ENCODE data around the gene PPM1F.
A peak's percentile ranks its signal among the peaks of the same experiment; 100 is the strongest.

The PPM1F gene

DNA sequence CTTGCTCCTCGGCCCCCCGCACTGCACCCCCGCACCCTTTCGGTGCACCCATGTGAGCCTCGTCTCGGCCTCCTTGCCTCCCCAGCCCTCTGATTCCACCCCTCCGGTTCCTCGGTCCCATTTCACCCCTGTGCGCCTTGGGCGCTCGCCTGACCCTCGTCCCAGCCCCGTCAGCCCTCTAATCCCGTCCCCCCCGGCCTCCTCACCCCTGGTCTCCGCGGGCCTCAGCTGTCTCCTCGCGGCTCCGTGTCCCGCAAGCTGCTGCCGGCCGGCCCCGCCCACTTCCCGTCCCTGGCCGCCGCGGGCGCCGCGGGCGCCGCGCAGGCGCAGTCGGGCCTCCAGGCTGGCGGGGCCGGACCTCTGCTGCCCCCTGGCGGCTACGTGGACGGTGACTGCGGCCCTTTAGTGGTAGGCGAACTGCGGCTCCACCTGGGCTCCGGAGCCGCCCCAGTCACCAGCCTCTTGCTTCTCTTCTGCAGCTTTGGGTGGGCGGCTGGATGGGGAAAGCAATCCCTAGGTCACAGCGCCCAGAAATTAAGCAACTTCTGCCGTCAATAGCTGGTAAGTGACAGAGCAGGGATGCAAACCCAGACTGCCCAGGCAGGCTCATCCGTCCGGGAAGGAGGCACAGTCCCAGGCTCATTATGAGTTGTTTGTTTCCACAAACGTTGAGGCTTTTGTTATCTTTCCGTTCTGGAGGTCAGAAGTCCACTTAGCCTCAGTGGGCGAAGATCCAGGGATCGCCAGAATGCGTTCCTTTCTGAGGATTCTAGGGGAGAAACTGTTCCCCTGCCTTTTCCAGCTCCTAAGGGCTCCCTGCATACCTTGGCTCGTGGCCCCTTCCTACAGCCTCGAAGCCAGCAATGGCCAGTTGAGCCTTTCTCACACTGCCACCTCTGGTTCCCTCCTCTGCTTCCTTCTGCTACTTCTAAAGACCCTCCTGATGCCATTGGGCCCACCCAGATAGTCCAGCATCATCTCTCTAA is at the start of gene PPM1F:
Gene PPM1F, minus strand, starts transcription at position 263 of the 986 bp plus-strand sequence. CDS start 6,800 bp downstream, outside the sequence.
- no peak for TF ChIP-seq ZNF274 (IDR thresholded peaks at IDR 0.05; ENCODE audit: low read depth, low read length)
- peak within 1 kb of the TSS; percentile 95 for H3K4me3 ChIP-seq (ENCODE audit: low read length)

DNA sequence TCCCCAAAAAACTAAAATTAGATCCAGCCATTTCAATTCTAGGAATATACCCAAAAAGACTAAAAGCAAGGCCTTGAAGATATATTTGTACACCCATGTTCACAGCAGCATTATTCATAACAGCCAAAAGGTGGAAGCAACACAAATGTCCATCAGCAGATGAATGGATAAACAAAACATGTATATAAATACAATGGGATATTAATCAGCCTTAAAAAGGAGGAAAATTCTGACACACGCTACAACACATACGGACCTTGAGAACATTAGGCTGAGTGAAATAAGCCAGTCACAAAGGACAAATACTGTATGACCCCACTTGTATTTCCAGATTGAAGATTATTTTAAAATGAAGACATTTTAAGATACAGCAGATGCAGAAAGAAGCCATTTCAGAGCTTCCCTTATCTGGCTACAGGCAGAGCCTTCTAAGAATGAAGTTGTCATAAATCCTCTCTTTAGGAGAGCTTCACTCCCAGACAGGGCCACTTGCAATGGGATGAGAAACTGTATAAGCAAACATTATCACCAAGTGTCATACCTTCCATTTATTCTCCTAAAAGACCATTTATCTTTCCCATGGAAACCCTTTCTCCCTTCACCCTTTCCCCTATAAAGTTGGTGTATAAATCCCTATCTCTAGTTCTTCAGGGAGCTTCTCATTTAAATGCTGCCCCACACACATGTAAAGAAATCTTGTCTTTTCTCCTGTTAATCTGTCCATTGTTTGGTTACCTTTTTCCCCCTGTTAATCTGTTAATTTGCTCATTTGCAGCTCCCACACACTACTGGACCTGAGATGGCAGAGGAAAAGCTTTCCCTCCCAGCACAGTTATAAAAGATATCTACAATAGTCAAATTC is 49.2 kb upstream of the PPM1F start:
- no peak for TF ChIP-seq ZNF274 (IDR thresholded peaks at IDR 0.05; ENCODE audit: low read depth, low read length)
- no peak overlapping the region for H3K4me3 ChIP-seq (ENCODE audit: low read length)

DNA sequence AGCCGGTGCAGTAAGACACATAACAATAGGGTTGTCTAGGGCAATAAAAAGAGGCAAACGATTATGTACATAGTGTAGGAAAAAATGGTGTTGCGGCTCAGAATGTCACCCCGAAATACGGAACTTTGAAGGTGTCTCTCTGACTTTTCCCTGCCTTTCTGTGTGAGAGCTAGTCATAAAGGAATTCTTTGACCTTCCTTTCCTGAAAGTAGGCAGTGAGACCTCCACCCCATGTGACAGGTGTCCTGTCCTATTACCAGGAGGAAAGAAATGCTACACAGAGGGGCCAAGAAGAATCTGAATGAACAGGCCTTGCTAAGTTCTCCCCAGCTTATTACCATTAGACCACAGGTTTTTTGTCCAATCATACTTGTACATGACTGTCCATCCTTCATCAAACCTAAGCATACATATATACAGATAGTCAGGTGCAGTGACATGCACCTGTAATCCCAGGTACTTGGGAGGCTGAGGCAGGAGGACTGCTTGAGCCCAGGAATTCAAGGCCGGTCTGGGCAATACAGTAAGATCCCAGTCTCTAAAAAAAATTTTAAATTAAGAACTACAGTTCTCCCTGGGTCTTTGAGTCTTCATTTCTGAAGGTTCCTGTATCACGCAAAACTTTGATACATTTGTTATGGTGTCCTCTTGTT is 46.1 kb upstream of the PPM1F start:
- H3K4me3 ChIP-seq (ENCODE audit: low read length): no peak overlapping the region
- no peak for TF ChIP-seq ZNF274 (IDR thresholded peaks at IDR 0.05; ENCODE audit: low read depth, low read length)

GRCh38 chr22:21996175-21996720 is 43.6 kb upstream of the PPM1F start:
- no peak overlapping the region for H3K4me3 ChIP-seq (ENCODE audit: low read length)
- TF ChIP-seq ZNF274 (IDR thresholded peaks at IDR 0.05; ENCODE audit: low read depth, low read length): no peak

GRCh38 chr22:21995660-21996059 is 43.0 kb upstream of the PPM1F start:
- H3K4me3 ChIP-seq (ENCODE audit: low read length): no peak overlapping the region
- TF ChIP-seq ZNF274 (IDR thresholded peaks at IDR 0.05; ENCODE audit: low read depth, low read length): no peak

GRCh38 chr22:21994881-21995444 is 42.3 kb upstream of the PPM1F start:
- no peak for TF ChIP-seq ZNF274 (IDR thresholded peaks at IDR 0.05; ENCODE audit: low read depth, low read length)
- no peak overlapping the region for H3K4me3 ChIP-seq (ENCODE audit: low read length)

DNA sequence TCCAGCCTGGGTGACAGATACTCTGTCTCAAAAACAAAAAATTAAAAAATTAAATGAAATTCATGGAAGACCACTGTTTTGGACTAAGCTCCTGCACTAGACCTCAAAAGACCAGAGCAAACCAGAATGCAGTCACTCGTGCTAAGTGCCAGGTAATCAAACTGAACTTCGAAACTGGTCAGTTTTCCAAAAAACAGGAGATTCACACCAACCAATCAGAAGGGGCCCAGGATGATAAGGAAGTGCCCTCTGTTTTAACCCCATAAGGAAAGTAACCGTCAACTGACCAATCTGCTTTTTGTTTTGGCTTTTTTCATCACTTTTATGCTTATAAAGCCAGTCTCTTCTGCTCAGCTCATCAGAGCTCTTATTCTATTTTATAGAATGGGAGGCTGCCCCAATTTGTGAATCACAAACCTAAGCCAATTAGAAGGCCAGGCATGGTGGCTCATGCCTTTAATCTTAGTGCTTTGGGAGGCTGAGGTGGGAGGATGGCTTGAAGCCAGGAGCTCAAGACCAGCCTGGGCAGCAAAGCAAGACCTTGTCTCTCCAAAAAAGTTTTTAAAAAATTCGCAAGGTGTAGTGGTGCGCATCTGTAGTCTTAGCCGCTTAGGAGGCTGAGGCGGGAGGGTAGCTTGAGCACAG is 40.1 kb upstream of the PPM1F start:
- H3K4me3 ChIP-seq (ENCODE audit: low read length): no peak overlapping the region
- TF ChIP-seq ZNF274 (IDR thresholded peaks at IDR 0.05; ENCODE audit: low read depth, low read length): no peak

GRCh38 chr22:21991774-21992173 is 39.1 kb upstream of the PPM1F start:
- H3K4me3 ChIP-seq (ENCODE audit: low read length): no peak overlapping the region
- TF ChIP-seq ZNF274 (IDR thresholded peaks at IDR 0.05; ENCODE audit: low read depth, low read length): no peak

DNA sequence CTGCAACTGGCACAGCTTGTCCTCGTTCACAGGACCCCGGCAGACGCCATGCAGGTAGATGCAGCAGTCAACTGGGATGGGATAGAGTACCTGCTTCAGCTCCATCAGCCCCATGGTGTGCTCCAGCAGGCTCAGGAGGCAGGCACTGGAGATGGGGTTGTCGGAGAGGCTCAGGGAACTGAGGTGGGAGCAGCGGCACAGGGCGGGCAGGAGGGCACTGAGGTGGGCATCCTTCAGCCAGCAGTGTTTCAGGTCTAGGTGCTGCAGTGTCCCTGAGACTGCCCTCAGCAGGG is 38.6 kb upstream of the PPM1F start:
- H3K4me3 ChIP-seq (ENCODE audit: low read length): no peak overlapping the region
- no peak for TF ChIP-seq ZNF274 (IDR thresholded peaks at IDR 0.05; ENCODE audit: low read depth, low read length)

DNA sequence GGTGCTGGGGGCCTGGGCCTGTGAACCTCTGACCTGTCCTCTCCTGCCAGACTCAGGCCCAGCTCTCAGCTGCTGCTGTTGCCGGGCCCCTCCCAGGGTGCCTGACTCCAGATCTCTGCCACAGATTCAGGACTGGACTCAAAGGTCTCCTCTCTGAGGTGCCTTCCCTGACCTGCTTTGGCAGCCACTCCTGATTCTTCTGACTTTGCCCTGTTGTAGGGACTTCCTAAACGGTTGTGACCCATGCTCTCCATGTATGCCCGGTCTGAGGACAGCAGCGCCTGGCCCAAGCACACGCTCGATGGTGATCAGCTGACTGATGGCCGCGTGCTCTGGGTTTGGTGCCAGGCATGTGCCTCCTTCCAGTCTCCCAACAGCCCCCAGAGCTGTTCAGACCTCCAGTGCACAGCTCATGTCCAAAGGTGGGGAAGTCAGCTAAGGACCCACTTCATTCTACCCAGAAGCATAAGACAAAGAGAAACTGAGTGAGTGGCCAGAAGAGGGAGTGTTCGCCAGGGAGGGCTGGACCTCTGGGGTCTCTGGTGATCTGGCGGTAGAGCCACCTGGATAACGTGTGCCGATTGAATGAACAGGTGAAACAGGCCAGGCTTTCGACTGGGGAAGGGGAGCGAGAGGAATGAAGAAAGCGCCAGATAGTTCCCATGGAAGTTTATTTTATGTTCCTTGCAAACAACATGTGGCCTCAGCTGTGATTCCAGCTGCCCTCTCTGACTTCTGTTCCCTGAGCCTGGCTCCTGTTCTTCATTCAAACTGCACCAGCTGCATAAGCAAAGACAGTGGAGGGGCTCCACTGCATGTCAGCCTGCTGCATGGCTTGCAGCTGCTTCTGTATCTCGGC is 38.0 kb upstream of the PPM1F start:
- H3K4me3 ChIP-seq (ENCODE audit: low read length): no peak overlapping the region
- TF ChIP-seq ZNF274 (IDR thresholded peaks at IDR 0.05; ENCODE audit: low read depth, low read length): no peak

DNA sequence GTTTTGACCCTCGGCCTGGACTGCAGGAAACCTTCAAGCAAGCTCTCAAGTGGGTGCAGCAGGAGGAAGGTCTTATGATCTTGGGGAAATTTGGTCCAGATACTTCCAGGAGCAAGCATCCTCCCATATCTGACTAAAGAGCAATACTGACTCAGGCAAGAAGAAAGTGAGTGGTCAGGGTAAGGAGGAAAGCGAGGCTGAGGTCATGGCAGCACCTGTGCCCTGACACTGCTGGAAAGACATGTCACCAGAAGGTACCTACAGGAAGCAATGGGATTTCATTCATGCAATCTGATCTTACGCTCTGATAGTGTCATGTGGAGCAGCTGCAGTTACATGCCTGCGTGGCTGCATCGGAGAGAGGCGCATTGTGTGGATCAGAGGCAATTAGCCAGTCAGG is 36.4 kb upstream of the PPM1F start:
- no peak for TF ChIP-seq ZNF274 (IDR thresholded peaks at IDR 0.05; ENCODE audit: low read depth, low read length)
- no peak overlapping the region for H3K4me3 ChIP-seq (ENCODE audit: low read length)

GRCh38 chr22:21985214-21985613 is 32.6 kb upstream of the PPM1F start:
- no peak for TF ChIP-seq ZNF274 (IDR thresholded peaks at IDR 0.05; ENCODE audit: low read depth, low read length)
- H3K4me3 ChIP-seq (ENCODE audit: low read length): no peak overlapping the region

Measured in GM08714 (cell line).